ENCODE results near the gene C5AR2.
"Not testable (repeated sequence)": the region's sequence is repeated elsewhere in the genome, so short reads cannot be mapped to it uniquely, and the experiment has no call there.

Gene C5AR2

DNA sequence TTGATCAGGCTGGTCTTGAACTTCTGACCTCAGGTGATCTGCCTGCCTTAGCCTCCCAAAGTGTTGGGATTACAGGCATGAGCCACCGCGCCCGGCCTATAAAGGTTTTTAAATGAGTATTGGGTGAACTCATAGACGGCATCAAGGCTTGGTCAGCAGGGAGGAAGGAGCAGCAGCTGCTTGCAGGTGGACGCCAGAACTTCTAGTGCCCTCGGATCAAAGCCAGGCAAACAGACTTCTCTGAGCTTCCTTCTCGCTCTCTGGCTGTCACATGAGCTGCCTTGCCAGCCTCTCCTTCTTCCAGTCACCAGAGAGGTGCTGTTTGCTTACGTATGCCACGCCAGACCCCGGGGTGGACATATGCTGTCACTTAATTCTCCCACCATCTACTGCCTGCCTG is 33.5 kb downstream of the C5AR2 start:
- not testable (repeated sequence) for DNase-seq

- no peak for DNase-seq
These were observed 38.2 kb downstream of the C5AR2 start for GRCh38 chr19:47370045-47370611.

- DNase-seq = no peak
These were observed 39.3 kb downstream of the C5AR2 start for GRCh38 chr19:47371261-47371660.

DNA sequence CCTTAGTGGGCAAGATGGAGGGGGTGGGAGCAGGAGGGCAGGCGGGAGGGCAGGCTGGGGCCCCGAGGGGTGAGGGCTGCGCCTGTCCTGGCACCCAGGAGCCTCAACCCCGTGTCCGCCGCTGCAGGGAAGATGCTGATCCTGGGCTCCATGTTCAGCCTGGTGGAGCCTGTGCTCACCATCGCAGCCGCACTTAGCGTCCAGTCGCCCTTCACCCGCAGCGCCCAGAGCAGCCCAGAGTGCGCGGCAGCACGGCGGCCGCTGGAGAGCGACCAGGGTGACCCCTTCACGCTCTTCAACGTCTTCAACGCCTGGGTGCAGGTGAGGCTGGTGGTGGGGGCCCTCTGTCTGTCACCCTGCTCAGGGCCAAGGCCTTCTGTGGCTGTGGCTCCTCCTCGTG is 40.6 kb downstream of the C5AR2 start:
- DNase-seq = no peak

DNA sequence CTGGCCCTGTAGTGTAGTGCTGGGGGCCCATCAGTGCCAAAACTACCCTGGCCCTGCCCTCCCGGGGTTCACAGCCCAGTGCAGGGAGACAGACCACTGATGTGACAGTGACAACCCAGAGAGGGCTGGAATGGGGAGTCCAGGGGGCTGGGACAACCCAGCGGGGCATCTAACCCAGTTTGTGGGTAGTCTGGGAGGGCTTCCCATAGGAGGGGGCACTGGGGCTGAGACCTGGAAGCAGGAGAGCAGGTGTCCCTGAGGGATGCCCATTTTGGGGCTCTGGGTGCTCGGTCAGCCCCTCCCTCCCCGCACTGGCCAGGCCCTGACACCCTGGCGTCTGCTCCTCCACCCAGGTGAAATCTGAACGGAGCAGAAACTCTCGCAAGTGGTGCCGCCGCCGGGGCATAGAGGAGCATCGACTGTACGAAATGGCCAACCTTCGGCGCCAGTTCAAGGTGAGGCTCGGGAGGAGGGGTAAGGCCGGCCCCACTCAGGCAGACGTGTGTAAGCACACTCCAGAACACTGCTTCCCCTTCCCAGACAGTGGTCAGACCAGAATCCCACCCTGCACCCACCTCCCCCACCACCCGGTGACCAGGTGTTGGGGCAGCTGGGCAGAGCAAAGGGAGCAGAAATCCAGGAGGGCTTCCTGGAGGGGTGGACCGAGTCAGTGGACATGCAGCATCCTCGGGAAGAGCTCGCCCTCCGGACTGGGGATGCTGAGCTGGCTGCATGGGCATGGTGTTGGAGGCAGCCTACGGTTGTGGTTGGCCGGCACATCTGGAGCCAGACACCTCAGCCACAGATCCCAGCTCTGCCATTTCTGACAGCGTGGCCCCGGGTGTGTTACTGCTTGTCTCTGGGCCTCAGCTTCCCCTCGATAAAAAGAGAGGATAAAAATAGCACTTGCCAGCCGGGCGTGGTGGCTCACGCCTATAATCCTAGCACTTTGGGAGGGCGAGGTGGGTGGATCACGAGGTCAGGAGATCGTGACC is 41.6 kb downstream of the C5AR2 start:
- DNase-seq = no peak

DNA sequence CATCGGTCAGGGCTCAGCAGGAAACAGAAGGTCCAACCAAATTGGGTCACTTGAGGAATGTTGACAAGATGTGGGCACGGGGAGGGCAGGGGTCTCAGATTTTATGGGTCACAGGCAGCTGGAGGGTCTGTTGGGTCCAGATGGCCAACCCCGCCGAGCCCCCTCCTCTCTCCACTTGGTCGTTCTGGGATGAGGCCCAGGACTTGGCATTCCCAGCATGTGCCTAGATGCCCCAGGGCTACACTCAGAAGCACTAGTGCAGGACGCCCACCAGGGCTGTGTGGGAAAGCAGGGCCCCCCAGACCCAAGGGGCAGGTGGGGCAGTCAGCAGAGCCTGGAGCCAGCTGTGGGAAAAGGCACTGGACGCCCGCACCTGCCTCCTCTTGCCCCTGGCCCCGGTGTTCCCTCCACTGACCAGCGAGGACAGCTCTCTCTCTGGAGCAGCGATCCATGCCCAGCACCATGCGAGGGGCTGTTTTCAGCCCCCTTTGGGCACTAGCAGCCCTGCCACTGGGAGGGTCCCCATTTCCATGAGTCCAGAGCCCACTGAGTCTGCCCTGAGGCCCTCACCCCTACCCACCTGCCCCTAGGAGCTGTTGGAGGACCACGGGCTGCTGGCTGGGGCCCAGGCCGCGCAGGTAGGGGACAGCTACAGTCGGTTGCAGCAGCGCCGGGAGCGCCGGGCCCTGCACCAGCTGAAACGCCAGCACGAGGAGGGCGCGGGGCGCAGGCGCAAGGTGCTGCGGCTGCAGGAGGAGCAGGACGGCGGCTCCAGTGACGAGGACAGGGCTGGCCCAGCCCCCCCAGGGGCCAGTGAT is 43.1 kb downstream of the C5AR2 start:
- DNase-seq = no peak

DNA sequence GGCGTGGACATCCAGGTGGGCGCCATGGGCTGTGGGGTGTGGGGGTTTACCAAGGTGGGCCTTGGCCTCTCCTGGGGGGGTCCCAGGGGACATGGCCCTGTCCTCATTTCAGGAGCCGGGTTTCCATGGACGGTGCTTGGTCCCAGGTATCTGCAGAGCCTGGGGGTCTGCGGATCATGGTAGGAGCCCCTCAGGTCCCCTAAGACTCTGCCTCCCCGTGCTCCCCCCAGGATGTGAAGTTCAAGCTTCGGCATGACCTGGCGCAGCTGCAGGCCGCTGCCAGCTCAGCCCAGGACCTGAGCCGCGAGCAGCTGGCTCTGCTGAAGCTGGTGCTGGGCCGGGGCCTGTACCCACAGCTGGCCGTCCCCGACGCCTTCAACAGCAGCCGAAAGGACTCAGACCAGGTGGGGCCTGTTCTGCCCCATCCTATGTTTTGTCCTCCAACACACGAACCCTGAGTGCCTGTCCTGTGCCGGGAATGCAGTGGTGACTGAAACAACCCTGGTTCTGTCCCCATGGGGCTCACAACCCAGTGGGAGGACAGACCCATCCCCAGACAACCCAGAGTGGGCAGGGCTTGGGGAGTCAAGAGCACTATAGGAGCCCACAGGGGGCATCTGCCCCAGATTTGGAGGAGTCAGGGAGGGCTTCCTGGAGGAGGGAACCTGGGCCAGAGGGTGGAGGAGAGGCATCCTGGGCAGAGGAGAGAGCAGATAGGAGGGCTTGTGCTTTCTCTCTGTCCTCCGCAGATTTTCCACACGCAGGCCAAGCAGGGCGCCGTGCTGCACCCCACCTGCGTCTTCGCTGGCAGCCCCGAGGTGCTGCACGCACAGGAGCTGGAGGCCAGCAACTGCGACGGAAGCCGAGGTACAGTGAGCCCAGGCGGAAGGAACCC is 44.0 kb downstream of the C5AR2 start:
- no peak for DNase-seq

- DNase-seq = no peak
These were observed 44.7 kb downstream of the C5AR2 start for GRCh38 chr19:47376589-47377144.

GRCh38 chr19:47377208-47377701 is 45.3 kb downstream of the C5AR2 start:
- no peak for DNase-seq

GRCh38 chr19:47377801-47378200 is 45.8 kb downstream of the C5AR2 start:
- no peak for DNase-seq

GRCh38 chr19:47378246-47378645 is 46.3 kb downstream of the C5AR2 start:
- no peak for DNase-seq

- DNase-seq = no peak
These were observed 47.5 kb downstream of the C5AR2 start for GRCh38 chr19:47379381-47379938.

DNA sequence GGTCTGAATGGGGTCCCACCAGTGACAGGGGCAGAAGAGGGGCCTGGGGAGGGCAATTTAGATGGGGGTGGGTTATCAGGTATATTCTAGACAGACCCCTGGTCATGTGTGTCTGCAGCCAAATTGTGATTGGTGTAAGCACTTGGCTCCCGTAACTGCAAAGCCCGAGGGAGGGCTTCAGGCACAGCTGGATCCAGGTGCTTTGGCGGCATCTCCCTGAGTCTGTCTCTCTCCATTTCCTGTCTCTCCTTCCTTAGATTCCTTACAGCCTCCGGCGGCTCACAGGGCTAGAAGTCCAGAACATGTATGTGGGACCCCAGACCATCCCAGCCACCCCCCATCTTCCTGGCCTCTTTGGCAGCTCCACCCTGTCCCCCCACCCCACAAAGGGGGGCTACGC is 48.6 kb downstream of the C5AR2 start:
- no peak for DNase-seq

DNA sequence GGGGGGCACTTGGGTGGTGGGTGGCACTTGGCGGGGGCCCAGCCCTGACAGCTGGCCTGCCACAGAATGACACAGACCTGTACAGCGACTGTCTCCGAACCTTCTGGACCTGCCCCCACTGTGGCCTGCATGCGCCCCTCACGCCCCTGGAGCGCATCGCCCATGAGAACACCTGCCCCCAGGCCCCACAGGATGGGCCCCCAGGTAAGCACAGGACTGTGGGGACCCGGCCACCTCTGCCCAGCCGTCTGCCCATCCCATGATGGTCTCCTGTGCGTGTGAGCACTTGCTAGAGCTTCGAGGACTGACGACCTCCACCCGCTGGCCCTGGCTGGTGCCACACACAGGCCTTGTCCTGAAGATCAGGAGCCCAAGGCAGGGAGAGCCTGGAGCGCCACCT is 49.1 kb downstream of the C5AR2 start:
- no peak for DNase-seq

DNA sequence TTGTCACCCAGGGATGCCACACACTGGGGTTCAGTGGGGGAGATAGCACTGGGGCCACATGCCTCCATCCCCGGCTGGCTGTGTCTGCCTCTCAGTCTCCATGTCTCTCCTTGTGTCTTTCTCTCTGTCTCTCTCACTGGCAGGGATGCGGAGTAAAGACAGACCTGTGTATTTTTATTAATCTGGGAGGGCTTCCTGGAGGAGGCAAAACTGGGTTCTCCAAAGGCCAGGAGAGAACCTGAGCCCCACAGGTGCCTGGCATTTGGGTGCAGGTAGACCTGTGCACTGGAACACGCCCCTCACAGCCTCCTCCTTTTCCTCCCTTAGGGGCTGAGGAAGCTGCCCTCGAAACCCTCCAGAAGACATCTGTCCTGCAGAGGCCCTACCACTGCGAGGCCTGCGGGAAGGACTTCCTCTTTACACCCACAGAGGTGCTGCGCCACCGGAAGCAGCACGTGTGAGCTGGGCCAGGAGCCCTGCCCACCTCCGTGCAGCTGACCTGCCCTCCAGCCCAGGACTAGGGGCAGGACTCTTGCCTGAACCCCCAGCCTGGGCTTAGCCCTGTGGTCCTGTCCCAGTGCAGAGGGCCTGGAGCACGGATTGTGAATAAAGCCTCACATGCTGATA is 49.8 kb downstream of the C5AR2 start:
- DNase-seq = no peak

DNA sequence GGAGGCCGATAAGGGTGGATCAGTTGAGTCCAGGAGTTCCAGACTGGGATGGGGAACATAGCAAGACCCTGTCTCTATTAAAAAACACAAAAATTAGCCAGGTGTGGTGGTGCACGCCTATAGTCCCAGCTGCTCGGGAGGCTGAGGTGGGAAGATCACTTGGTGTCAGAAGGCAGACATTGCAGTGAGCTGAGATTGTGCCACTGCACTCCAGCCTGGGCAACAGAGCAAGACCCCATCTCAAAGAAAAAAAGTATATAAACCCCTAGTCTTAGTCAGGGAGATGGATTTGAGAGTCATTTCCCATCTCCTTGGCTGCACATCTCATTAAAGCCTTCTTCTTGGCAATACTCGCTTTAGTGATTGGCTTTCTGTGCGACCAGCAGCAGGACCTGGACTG is 51.9 kb downstream of the C5AR2 start:
- not testable (repeated sequence) for DNase-seq

DNA sequence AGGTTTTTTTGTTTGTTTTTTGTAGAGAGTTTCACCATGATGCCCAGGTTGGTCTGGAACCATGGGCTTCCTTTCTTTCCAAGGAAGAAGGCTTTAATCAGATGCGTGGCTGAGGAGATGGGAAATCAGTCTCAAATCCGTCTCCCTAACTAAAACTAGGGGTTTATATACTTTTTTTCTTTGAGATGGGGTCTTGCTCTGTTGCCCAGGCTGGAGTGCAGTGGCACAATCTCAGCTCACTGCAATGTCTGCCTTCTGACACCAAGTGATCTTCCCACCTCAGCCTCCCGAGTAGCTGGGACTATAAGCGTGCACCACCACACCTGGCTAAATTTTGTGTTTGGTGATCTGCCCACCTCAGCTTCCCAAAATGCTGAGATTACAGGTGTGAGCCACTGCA is 52.6 kb downstream of the C5AR2 start:
- not testable (repeated sequence) for DNase-seq

DNA sequence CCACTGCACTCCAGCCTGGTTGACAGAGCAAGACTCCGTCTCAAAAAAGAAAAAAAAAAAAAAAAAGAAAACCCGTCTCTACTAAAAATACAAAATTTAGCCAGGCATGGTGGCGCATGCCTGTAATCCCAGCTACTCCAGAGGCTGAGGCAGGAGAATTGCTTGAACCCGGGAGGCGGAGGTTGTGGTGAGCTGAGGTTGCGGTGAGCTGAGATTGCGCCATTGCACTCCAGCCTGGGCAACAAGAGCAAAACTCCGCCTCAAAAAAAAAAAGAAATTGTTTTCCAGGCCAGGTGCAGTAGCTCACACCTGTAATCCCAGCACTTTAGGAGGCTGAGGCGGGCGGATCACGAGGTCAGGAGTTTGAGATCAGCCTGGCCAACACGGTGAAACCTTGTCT is 54.6 kb downstream of the C5AR2 start:
- DNase-seq = not testable (repeated sequence)

DNA sequence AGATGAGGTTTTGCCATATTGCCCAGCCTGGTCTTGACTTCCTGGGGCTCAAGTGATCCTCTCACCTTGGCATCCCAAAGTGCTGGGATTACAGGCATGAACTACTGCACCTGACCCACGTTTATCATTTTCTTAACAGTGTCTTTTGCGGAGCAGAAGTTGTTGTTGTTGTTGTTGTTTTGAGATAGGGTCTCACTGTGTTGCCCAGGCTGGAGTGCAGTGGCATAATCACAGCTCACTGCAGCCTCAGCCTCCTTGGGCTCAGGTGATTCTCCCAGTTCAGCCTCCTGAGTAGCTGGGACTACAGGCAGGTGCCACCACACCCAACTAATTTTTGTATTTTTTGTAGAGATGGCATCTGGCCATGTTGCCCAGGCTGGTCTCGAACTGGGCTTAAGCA is 55.6 kb downstream of the C5AR2 start:
- not testable (repeated sequence) for DNase-seq

DNA sequence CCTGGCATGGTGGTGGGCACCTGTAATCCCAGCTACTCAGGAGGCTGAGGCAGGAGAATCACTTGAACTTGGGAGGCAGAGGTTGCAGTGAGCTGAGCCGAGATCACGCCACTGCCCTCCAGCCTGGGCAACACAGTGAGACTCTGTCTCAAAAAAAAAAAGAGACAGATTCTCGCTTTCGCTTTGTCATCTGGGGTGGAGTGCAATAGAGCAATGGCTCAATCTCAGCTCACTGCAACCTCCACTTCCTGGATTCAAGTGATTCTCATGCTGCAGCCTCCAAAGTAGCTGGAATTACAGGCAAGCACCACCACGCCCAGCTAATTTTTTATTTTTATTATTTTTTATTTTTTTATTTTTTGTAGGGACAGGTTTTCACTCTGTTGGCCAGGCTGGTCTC is 56.7 kb downstream of the C5AR2 start:
- DNase-seq = not testable (repeated sequence)

DNA sequence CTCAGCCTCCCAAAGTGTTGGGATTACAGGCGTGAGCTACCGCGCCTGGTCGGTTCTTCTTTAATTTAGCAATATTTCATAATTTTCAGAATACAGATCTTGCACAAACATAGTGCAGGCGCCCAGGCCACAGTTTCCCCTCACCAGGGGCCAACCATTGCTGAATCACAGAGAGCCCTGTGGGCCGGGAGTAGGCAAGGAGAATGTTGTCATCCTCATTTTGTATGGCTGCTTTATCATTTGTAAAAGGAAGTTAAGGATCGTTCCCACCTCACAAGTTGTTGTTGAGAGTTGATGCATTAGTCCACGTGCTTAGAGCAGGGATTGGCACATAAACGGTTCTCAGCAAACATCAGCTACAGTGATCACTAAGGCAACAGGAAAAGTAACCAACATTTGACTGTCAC is 57.2 kb downstream of the C5AR2 start:
- DNase-seq = no peak
